ENCODE data around the gene METTL15.

The METTL15 gene

DNA sequence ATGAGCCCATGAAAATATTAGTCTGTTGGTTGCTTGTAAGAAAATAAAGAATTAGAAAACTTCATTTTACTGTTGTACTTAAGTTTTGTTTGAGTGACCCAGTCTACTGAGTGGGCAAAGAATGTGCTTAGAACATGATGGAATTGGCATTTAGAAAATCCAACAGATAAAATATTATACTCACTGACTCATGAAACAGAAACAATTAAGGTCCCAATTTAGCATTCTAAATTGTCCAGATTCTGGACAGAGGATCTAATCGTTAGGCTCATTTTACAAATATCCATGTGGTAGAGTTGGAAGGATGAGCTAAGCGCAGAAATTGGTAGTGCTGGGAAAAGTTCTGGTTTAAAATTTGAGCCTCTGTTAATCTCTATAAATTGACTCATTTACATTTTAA lies 45.4 kb downstream of the METTL15 start:
- Histone ChIP-seq H3K9me3 (ENCODE audit: insufficient read depth, low read length) (no peaks in the 10 kb centered on the region), H3K9ac (ENCODE audit: low read length) (no peak overlapping the region), H3K4me3 (ENCODE audit: low read length) (no peak overlapping the region), H3K79me2 (ENCODE audit: low read length) (no peaks in the 10 kb centered on the region), H3K27me3 (ENCODE audit: low read depth, low read length) (no peaks in the 10 kb centered on the region), H3K27ac (ENCODE audit: low read length) (no peak overlapping the region), H3K36me3 (replicated peaks; ENCODE audit: low read depth, low read length) (peaks cover 2% of the 10 kb centered on the region), H3K4me1 (ENCODE audit: low read length) (no peaks in the 10 kb centered on the region), H2AFZ (ENCODE audit: low read depth, low read length) (no peak overlapping the region), H3K4me2 (ENCODE audit: low read length) (no peak overlapping the region), H4K20me1 (ENCODE audit: insufficient read depth, low read length) (no peaks in the 10 kb centered on the region)
- TF ChIP-seq CTCF (IDR thresholded peaks at IDR 0.05; ENCODE audit: low read depth, low read length), result no peak

DNA sequence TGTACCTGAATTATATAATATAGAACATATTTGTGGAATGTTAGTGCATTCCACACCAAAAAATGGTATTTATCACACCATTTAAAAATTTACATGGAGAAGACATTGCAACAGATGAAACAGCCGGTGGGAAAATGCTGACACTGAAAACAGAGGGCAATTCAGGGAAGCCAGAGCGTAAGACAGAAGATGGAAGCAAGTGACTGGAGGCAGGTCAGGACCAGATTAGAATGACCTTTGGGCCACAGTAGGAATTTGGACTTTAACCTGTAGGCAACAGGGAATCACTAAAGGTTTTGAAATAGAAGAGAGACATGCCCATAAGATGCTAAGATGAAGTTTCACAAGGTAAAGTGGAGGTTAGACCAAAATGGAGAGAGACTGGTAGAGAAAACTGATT lies 60.5 kb downstream of the METTL15 start:
- Histone ChIP-seq H2AFZ (ENCODE audit: low read depth, low read length) (no peak overlapping the region), H3K9me3 (ENCODE audit: insufficient read depth, low read length) (no peaks in the 10 kb centered on the region), H3K4me1 (ENCODE audit: low read length) (no peaks in the 10 kb centered on the region), H3K36me3 (replicated peaks; ENCODE audit: low read depth, low read length) (peaks cover 3% of the 10 kb centered on the region), H4K20me1 (ENCODE audit: insufficient read depth, low read length) (no peaks in the 10 kb centered on the region), H3K9ac (ENCODE audit: low read length) (no peak overlapping the region), H3K4me3 (ENCODE audit: low read length) (no peak overlapping the region), H3K4me2 (ENCODE audit: low read length) (no peak overlapping the region), H3K27me3 (ENCODE audit: low read depth, low read length) (no peaks in the 10 kb centered on the region), H3K27ac (ENCODE audit: low read length) (no peak overlapping the region), H3K79me2 (ENCODE audit: low read length) (no peaks in the 10 kb centered on the region)
- no peak for TF ChIP-seq EZH2phosphoT487 (IDR thresholded peaks at IDR 0.05; ENCODE audit: low read depth)
- no peak for TF ChIP-seq CTCF (IDR thresholded peaks at IDR 0.05; ENCODE audit: low read depth, low read length)

DNA sequence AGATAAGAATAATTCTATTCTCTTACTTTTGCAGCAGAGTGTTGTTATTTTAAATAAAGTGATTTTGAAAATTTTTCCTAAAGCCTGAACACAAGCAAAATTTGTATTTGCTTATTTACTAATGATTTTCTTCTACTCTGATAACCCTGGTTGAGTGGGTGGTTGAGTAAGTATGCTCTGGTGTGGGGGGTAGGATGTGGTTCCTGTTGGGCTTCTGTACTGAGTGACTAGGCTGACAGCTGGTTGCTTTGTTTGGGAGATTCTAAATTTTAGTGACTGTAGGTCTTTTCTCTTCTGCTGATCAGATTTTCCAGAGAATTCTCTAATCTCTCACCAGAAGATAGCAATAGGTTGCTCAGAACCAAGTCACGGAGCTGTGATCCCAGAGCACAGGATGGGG lies 61.6 kb downstream of the METTL15 start:
- Histone ChIP-seq H3K79me2 (ENCODE audit: low read length) (no peaks in the 10 kb centered on the region), H3K27me3 (ENCODE audit: low read depth, low read length) (no peaks in the 10 kb centered on the region), H3K9me3 (ENCODE audit: insufficient read depth, low read length) (no peaks in the 10 kb centered on the region), H3K4me2 (ENCODE audit: low read length) (no peak overlapping the region), H3K4me1 (ENCODE audit: low read length) (no peaks in the 10 kb centered on the region), H3K4me3 (ENCODE audit: low read length) (no peak overlapping the region), H3K36me3 (replicated peaks; ENCODE audit: low read depth, low read length) (peaks cover 4% of the 10 kb centered on the region), H3K27ac (ENCODE audit: low read length) (no peak overlapping the region), H3K9ac (ENCODE audit: low read length) (no peak overlapping the region), H2AFZ (ENCODE audit: low read depth, low read length) (no peak overlapping the region), H4K20me1 (ENCODE audit: insufficient read depth, low read length) (no peaks in the 10 kb centered on the region)
- TF ChIP-seq EZH2phosphoT487 (IDR thresholded peaks at IDR 0.05; ENCODE audit: low read depth) (no peak), CTCF (IDR thresholded peaks at IDR 0.05; ENCODE audit: low read depth, low read length) (no peak)

DNA sequence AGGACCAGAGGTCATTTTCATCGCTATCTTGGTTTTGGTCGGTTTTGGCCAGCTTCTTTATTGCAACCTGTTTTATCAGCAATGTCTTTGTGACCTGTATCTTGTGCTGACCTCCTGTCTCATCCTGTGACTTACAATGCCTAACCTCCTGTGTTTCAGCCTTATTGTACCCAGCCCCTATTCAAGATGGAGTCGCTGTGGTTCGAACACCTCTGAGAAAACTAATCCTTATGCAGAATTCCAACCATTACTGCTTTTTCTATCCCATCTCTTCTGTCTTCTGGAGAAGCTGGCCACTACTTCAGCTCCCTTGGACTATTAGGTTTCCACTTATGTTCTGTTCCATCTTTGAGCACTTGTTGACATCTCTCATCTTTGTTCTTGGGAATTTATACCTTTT lies 62.6 kb downstream of the METTL15 start:
- Histone ChIP-seq H2AFZ (ENCODE audit: low read depth, low read length) (no peak overlapping the region), H4K20me1 (ENCODE audit: insufficient read depth, low read length) (no peaks in the 10 kb centered on the region), H3K27ac (ENCODE audit: low read length) (no peak overlapping the region), H3K4me1 (ENCODE audit: low read length) (no peaks in the 10 kb centered on the region), H3K4me2 (ENCODE audit: low read length) (no peak overlapping the region), H3K9ac (ENCODE audit: low read length) (no peak overlapping the region), H3K27me3 (ENCODE audit: low read depth, low read length) (no peaks in the 10 kb centered on the region), H3K79me2 (ENCODE audit: low read length) (no peaks in the 10 kb centered on the region), H3K4me3 (ENCODE audit: low read length) (no peak overlapping the region), H3K36me3 (replicated peaks; ENCODE audit: low read depth, low read length) (peaks cover 4% of the 10 kb centered on the region), H3K9me3 (ENCODE audit: insufficient read depth, low read length) (no peaks in the 10 kb centered on the region)
- no peak for TF ChIP-seq CTCF (IDR thresholded peaks at IDR 0.05; ENCODE audit: low read depth, low read length)
- no peak for TF ChIP-seq EZH2phosphoT487 (IDR thresholded peaks at IDR 0.05; ENCODE audit: low read depth)
